ENCODE measurements around the gene RREB1.

Gene RREB1

DNA sequence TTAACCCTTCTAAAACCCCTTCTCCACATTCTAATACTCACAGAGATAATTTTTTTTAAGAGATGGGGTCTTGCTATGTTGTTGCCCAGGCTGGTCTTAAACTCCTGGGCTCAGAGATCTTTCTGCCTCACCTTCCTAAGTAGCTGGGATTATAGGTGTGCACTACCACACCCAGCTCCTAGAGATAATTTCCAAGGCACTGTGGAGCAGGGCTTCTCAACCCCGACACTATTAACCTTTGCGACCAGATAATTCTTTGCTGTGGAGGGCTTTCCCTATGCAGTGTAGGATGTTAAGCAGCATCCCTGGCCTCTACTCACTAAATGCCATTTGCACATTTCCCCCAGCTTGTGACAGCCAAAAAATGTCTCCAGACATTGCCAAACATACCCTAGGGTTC, 8.8 kb upstream of the RREB1 start:
- no peak for DNase-seq

DNA sequence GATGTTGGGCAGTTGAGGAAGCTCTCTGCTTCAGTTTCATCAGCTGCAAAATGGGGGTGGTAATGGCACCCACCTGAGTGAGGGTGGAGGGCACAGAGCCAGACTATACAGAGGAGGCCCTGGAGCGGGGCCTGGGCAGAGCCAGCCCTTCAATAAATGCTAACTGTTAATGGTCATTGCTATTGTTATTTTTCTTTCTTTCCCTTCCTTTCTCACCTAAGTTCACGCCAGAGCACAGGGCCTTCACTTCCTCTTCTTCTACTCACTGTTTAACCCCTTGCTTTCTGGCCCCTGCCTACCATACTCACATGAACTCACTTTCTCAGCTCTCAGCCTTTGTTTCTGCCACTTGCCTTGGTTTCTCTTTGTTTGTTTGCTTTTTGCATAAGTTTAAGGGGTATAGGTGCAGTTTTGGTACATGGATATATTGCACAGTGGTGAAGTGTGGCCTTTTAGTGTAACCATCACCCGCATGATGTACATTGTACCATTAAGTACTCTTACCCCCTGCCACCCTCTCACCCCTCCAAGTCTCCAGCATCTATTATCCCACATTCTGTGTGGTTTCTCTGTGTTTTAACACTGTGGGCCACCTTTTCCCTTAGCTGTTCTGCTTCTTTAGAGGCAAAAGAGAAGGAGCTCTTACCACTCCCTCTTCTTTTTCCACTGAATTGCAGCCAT, 7.5 kb upstream of the RREB1 start:
- no peak for DNase-seq

DNA sequence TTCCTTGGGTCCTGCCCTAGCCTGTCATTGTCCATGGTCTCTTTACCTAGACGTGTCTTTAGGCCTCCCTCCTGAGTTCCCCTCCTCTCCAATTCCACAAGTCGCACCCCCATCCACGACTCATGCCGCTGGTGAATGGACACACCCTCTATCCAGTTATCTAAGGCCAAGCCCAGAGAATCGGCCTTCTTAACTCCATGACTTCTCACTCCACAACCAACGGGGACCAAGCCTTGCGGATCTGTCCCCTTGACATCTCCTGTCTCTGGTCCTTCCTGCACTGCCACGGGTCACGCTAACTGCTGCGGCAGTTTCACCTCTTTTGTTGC, 7.0 kb upstream of the RREB1 start:
- no peak for DNase-seq

DNA sequence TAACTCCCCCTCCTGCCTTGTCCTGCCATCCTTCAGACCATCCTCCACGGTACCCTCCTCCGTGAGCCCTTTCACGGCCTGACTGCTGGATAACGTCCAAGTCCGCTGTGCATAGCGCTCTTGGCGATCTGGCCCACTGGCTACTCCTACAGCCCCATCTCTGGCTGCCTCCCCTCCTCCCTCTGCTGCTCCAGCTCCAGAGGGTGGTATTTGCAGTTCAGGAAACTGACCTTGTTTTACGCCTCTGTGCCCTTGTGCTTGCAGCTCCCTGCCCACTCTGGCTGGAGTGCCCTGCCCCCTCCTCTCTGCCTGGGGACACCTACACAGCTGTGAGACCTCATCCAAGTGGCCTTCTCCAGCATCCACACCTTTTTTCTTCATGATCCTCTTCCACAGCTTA, 6.5 kb upstream of the RREB1 start:
- DNase-seq: no peak

DNA sequence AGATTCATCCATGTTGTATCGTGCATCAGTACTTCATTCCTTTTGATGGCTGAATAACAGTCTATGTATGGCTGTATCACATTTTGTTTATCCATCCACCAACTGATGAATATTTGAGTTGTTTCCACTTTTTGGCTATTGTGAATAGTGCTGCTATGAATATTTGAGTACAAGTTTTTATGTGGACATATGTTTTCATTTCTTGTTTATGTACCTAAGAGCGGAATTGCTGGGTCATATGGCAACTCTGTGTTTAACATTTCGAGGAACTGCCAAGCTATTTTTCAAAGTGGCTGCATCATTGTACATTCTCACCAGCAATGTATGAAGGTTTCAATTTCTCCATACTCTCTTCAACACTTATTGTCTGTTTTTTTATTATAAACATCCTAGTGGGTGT, 3.0 kb upstream of the RREB1 start:
- no peak for DNase-seq

DNA sequence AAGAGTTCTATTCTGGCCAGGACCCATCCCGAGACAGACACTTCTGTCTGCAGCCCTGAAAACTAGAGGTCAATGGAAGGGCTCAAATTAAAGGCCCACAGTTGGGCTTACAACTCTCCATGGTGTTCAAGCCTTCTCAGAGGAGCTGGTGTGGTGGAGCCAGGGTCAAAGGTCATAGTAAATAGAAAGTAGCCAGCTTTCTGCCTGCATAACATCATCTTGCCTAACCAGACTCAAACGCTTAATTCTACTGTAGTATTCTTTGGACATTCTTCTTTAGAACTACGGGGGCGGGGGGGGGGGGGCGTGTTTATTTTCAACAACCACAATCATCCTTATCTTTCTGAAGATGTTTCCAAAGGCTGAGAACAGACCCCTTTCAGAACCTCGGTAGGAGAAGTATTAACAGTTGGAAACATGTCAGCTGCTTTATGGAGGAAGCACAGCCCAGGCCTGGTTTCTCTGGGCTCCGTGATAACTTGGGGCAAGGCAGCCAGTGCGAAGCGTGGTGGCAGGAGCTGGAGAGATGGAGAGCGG, 1.5 kb upstream of the RREB1 start:
- DNase-seq: no peak

DNA sequence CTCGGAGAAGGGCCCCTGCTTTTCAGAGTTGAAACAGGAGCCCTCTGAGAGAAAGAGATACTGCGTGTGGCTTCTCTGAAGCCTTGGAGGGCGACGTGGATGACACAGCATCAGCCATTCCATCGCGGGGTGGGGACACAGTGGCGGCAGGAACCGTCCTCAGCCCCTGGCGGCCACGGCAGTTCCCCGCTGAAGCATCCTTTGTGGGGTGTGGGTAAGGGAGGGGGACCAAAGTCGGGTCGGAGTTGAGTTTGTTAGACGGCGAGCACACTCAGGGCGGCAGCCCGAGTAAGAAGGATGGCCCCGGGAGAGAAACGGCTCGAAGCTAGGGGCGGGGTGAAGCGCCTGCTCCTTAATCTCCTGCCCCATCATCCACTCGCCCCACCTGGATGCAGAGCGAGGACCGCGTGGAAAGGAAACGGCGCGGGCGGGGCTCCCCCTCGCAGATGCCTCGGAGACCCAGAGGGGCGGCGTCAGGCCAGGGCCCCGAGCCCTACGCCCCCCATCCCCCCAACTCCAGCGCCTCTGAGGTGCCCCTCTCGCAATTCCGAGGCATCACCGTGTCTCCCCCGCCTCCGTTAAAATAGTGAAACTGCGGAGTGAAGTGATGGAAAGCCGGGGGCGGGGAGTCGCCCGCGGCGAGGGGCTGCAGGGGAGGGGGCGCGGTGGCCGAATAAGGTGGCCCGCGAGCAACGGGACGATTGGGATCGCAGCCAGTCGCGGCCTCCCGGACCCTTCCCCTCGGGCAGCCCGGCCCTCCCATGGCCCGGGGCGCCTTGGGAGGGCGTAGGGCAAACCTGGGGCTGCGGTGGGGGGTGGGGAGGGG, 796 bp upstream of the RREB1 start:
- peak; percentile 40 for DNase-seq

DNA sequence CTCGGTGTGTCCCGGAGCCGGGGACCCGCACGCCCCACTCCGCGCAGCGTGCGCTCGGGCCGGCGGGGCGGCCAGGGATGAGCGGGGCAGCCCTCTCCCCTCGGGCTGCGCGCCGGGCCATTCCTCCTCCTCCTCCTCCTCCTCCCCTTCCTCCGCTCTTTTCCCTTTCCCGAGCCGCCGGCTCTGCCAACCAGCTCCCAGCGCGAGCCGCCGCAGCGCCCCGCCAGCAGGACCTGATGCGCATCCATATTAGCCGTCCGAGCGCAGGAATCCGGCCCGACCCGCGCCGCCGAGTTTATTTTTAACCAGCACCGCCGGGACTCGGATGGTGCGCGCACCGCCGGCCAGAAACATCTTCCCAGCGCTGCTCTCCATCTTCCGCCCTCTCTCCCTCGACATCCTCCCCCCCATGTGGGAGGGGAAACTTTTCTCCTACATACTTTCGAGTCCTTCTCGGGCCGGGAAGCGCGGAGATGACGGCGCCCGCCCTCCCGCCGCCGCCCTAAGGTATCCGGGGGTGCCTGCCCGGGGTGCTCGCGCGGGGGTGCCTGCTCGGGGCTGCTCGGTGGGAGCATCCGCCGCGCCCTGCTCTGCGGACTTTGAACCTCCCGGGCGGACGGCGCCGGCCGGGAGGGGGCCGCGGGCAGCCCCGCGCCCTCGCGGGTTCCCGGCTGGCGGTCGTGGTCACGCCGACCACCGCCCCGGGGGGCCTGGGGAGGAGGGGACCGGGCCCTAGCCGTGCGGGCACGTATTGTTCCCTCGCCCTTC, 619 bp downstream of the RREB1 start:
- DNase-seq: peak; percentile 28

DNA sequence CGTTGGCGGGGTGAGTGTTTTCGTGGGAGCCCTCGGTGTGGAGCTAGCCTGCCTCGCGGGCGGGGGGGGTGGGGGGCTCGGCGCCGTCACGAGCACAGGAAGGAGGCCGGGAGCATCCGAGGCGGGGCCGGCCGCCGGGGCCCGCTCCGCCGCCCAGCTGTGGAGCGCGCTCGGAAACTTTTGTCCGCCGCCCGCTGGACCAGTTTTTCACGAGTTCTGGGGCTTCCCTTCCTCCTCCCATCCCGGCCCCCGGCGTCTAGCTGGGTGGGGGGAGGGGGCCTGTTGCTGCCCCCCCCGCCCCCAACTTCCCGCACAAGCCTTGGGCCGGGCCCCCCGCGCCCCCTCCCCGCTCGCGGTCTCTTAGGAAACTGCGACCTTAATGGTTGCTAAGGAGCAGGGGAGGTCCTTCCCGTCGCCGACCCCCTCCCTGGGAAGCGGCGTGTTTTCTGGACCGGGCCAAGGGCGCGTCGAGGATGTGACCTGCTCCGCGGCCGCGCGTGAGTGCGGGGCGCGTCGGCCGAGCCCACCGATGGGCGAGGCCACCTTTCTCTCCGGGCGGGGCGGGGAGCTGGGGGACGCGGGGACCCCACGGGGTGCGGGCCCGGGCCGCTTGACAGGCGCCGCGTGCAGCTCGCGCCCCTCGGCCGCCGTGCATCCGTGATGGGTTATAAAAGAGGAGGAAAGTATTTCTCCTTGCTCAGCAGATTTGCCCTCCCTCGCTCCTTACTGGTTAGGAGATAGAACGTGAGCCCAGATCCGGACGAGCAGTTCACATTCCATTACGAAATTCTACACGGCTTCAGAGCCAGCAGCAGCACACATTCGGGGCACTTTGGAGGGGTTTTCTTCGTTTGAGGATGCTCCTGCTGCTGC, 1.4 kb downstream of the RREB1 start:
- peak; percentile 31 for DNase-seq

DNA sequence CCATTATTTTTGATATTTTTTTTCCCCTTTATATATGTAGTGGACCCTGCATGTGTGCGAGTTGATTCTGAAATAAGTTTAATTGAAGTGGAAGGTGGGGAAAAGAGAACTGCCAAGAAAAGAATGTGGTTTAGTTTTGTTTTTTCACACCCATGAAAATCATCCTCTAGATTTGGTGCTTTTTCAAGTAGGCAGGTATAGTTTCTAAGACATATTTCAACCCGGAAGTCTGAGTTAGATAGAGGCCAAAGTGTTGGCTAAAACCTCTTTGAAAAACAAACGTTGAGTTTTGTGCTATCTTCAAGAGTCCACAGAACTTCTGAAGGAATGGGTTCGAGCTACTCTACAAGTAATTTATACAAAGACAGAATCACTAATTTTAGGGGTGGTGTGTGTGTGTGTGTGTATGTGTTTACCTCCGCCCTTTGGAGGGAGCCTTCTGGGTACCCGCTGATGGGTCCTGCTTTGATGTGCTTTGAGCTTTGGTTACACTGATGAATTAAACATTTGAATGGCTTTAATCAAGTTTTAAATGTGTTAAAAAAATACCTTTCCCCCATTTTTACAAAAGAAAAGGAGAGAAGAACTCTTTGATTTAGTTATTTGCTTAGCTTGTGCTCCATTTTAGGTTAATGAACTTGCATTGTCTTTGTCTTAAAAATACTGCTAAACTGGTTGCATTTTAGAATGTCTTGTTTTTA, 2.5 kb downstream of the RREB1 start:
- no peak for DNase-seq

DNA sequence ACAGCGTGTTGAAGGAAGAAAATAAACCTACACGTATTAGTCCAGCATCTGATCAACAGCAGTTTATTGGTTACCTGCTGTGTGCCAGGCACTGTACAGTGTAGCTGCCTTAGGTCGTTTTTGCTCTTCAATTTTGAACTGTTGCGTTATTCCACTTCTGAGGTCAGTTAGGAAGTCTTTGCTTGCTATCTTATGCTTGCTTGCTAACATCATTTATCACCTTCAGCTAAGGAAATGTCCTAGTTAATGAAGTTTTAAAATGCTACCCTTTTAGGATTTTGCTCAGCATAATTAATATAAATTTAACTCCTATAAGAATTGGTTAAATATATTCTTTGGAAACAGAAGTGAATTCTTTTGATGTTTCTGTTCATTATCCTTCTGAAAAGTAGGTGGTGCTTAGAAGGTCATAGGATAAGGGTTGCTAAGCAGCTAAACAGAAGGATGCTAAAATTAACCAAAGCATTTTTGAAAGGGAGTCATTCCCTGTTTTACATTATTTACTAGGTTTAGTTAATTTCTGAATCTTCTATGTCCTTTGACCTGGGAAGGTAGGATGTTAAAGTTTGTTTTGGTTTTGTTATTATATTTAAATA, 3.4 kb downstream of the RREB1 start:
- no peak for DNase-seq

DNA sequence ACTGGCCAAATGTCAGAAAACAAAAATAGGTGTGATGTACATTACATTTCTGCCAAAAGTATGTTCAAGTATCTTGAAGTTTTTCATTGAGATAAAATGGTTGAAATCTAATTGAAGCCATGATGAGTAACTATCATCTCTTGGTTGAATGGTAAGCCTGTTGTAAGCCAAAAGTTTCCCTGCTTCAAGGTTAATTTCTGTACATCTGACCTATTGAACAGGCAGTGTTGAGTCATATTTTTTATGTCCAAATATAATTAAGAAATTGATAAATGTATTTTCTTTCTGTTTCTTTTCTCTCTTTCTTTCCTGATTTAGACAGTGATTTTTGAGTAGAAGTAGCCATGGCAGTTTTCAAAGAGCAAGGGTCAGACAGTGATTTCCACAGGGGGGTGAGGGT, 4.4 kb downstream of the RREB1 start:
- DNase-seq: no peak

DNA sequence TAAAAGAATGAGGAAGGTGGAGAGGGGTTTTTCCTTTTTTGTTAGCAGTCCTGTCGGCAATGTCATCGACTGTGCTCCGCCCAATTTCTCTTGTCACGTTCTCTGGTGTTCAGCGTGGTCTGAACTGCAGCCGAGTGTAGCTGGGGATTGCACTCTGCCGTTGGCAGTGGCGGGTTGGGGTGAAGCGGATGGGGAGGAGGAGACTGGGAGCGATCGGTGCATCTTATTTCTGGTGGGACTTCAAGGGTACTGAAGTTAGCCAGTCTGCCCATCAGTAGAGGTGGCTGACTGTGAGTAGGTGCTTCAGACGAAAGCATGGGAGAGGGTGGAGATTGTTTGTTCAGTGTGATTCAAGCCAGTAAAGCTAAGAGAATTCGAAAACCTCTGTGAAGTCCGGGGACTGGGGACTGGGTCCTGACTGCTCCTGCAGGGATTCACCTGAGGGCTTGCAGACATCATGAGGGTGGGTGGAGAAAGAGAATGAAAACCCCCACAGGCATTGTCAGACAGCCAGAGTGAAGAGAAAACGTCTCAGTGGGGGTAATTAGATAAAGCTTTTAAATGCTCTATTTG, 5.1 kb downstream of the RREB1 start:
- no peak for DNase-seq

DNA sequence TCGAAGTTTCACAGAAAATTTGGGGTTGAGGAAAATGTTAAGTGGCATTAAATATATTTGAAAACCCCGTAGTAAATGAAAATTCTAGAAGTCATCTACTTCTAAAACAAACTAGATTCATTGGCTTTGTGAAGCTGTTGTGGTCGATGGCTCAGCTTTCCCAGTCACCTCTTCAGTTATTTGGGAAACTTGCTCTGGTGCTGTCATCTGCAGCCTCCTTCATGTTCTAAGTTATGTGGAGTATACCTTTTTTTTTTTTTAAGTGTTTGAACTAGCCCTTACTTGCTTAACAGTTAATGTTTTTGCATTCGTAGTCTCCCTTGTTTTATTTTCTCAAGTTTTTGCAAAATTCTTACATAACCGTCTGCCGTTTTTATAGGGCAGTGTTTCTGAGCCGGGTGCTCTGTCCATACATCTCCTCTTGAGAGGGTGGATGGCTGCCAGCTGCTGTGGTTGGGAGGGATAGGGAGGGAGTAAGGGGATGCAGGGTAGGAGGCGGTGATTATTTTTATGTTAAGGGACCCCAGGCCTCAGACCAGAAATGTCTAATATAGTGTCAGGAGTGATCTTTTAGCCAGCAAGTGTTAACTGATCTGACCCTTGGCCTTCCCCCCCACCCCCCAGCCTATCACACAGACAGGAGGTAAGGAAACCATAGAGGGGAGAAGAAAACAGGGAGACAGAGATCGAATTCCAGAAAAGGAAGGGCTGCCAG, 7.1 kb downstream of the RREB1 start:
- DNase-seq: no peak

DNA sequence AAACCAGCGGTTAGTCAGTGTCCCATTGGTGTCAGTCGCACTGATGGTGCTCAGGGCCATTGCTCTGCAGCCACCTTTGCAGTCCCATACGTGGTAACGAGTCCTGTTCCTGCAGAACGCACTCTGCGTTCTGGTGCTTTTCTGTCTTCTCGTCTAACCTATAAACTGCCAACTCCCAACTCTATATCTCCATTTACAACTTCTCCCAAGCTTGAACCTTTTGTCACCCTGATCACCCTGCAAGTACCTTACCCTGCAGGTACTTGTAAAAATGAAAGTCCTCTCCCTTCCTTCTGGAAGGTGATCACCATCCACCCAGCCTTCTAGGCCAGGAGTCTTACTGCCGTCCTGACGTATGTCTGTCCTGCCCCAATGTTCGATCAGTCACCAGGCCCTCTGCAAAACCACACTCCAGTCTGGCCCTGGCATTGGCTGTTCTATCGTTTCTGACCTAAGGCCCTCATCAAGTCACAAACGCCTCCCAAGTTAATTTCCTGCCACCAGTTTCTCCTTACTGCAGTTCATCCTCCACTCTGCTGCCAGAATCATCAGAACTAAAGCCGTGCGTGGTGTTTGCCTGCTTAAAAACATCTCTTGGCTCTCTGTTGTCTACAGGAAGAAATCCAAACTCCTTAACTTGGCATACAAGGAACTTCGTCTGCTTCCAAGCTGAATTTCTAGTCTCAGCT, 7.9 kb downstream of the RREB1 start:
- no peak for DNase-seq

DNA sequence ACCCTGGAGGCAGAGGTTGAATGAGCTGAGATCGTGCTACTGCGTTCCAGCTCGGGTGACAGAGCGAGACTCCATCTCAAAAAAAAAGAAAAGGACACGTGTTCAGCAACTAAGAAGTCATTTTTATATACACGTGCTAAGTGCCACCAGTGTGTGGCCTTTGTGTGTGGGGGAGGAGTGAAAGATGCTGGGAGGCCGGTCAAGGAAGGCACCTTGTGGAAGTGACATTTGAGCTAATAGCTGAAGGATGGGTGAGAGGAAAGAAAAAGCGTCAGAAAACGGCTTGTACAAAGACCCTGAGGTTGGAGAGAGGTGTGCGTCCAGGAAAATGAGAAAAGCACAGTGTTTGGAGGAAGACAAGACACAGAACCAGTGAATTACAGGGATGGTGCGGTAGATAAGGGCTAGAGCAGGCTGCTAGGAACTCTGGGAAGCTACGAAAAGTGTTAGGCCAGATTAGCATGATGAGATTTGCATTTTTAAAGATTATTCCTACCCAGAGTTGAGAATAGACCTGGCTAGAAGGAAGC, 11.6 kb downstream of the RREB1 start:
- DNase-seq: no peak

DNA sequence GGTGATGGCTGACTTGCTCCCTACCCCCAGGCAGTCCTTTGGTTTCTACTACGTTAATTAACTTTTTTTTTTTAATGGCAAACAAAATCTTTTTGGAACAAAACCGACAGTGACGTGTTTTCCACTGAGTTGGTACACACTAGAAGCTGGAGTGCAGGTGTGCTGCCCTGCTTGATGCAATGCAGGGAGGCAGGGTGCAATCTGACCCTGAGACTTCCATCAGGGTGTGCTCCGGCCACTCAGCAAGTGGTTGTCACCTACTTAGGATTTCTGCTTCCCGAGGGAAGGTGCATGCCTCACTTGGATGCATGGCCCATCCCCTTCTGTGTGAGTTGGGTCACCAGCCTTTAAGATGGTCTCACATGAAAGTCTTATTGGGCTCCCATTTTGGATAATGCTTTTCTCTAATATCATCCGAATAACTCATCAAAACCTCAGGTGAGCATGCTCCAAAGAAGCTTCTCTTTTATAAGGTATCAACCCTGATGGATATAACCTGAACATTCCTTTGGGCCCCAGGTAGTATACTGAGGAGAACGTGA, 14.0 kb downstream of the RREB1 start:
- no peak for DNase-seq

DNA sequence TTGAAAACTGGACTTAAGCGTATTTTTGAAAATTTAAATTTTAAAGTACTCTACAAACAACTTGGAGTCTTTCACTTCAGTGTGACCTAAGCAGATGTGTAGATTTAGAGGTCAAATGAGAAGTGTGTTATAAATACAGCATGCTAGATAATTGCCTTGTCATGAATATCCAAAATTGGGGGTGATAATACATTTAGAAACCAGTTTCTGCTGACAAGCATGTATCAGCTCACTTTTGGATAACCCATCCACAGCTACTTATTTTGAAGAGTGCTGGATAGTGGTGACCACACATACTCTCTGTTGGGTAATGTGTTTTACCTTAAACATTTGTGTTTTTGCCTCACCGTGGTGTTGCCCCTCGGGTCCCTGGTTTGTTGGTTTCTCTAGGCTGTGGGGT, 14.9 kb downstream of the RREB1 start:
- DNase-seq: no peak

DNA sequence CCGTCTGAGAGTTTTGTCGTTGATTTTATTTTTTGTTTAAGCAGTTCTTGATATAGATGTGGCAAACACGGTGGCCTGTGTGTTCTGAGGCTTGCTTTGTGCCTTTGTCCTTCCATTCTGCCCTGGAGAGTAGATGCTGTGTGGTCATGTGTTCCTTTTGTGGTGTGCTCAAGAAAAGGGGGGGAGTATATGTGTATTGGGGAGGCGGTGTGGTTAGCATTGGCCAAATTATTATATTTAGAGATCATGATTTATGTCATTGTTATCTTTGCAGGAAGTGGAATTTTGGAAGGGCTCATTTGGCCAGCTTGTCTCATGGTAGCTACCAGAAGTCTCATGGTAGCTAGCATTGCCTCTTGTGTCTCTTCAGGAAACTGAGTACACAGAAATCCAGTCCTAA, 16.4 kb downstream of the RREB1 start:
- DNase-seq: no peak
